Right atrium auricular region (tissue), 2 donors: ENCODE data around the gene TBC1D10A. TPM values are rescaled to one million over a fixed set of nuclear protein-coding genes. Genes with fewer than 3 reads are reported as not detected.

Source experiments
- DNase-seq: peaks from one replicate; pipeline ENCODE4 v3.0.0-alpha.2; 2019; ENCODE audit warnings: low spot score
- H3K27ac ChIP-seq, 2 donors: fragments of 200-600 bp; sonication (generic); 1 replicate in 1 of 2; 2 replicates in 1 of 2; pipeline ENCODE4 v1.5.1; 2016 to 2019
- H3K27me3 ChIP-seq, 2 donors: fragments of 200-600 bp; sonication (generic); one replicate each; pipeline versions ENCODE4 v1.5.1 to v1.6.0; 2017 to 2019
- H3K36me3 ChIP-seq: fragments of 200-600 bp; sonication (generic); one replicate; pipeline ENCODE4 v1.5.1; 2016
- H3K4me1 ChIP-seq, 2 donors: fragments of 200-600 bp; sonication (generic); one replicate each; pipeline versions ENCODE4 v1.5.1 to v1.6.0; 2017 to 2019
- H3K4me3 ChIP-seq, 2 donors: fragments of 200-600 bp; sonication (generic); 1 replicate in 1 of 2; 2 replicates in 1 of 2; pipeline ENCODE4 v1.5.1; 2017 to 2019; ENCODE audit warnings: mild to moderate bottlenecking in 1 of 2, moderate library complexity in 1 of 2
- H3K9me3 ChIP-seq, 2 donors: fragments of 200-600 bp; sonication (generic); one replicate each; pipeline ENCODE4 v1.5.1; 2019
- CTCF ChIP-seq, 2 donors: fragments of 200-600 bp; sonication (generic); IDR thresholded peaks; one replicate each; pipeline ENCODE4 v1.5.1; 2019; ENCODE audit warnings: antibody characterized with exemption in 2 of 2
- total RNA-seq, 2 donors: library from RNA; depleted of rRNA; stranded (reverse); fragments of >200 nt; gene quantifications; one replicate each; pipeline ENCODE4 v1.1.0, GENCODE V29; 2016

Gene TBC1D10A
- total RNA-seq, 2 donors from 2014 or later = 5.9 to 9.3 TPM

- Histone ChIP-seq H3K27ac (no peak overlapping the region), H3K4me1 (peaks cover 0 to 75% of the 10 kb centered on the region in 2 donors), H3K27me3 (no peaks in the 10 kb centered on the region), H3K4me3 (no peak overlapping the region), H3K9me3 (no peaks in the 10 kb centered on the region), H3K36me3 (no peaks in the 10 kb centered on the region)
- no peak for DNase-seq
- no peak for TF ChIP-seq CTCF (IDR thresholded peaks at IDR 0.05)
Observed at GRCh38 chr22:30317778-30318177, 9.0 kb downstream of the TBC1D10A start.

- peaks cover 0 to 75% of the 10 kb centered on the region in 2 donors for H3K4me1 ChIP-seq
- no peaks in the 10 kb centered on the region for H3K27me3 ChIP-seq
- no peak for DNase-seq
- no peaks in the 10 kb centered on the region for H3K9me3 ChIP-seq
- H3K36me3 ChIP-seq = no peaks in the 10 kb centered on the region
- TF ChIP-seq CTCF (IDR thresholded peaks at IDR 0.05) = no peak
- no peak overlapping the region for H3K4me3 ChIP-seq
- H3K27ac ChIP-seq = no peak overlapping the region
Observed at GRCh38 chr22:30315962-30316576, 10.7 kb downstream of the TBC1D10A start.

GRCh38 chr22:30314915-30315314, 11.8 kb downstream of the TBC1D10A start:
- no peak for DNase-seq
- Histone ChIP-seq H3K27me3 (no peaks in the 10 kb centered on the region), H3K4me3 (no peak overlapping the region), H3K27ac (no peak overlapping the region), H3K9me3 (no peaks in the 10 kb centered on the region), H3K36me3 (no peaks in the 10 kb centered on the region), H3K4me1 (peaks cover 2 to 75% of the 10 kb centered on the region in 2 donors)
- no peak for TF ChIP-seq CTCF (IDR thresholded peaks at IDR 0.05)

- H3K9me3 ChIP-seq = no peaks in the 10 kb centered on the region
- H3K4me1 ChIP-seq = peaks cover 2 to 75% of the 10 kb centered on the region in 2 donors
- H3K4me3 ChIP-seq = no peak overlapping the region
- no peak overlapping the region for H3K27ac ChIP-seq
- no peaks in the 10 kb centered on the region for H3K36me3 ChIP-seq
- H3K27me3 ChIP-seq = no peaks in the 10 kb centered on the region
- no peak for DNase-seq
- TF ChIP-seq CTCF (IDR thresholded peaks at IDR 0.05) = no peak
Observed at GRCh38 chr22:30313527-30314363, 13.0 kb downstream of the TBC1D10A start.

- no peak for DNase-seq
- no peak for TF ChIP-seq CTCF (IDR thresholded peaks at IDR 0.05)
- Histone ChIP-seq H3K36me3 (no peaks in the 10 kb centered on the region), H3K4me1 (peaks cover 2 to 77% of the 10 kb centered on the region in 2 donors), H3K9me3 (no peaks in the 10 kb centered on the region), H3K27me3 (no peaks in the 10 kb centered on the region), H3K27ac (peak overlapping the region; percentile 78 to 83), H3K4me3 (no peak overlapping the region)
Observed at GRCh38 chr22:30312053-30312452, 14.7 kb downstream of the TBC1D10A start.
